HepG2 (cell line): Measurements from ENCODE around the gene BAG5. TPM values are rescaled to one million over a fixed set of nuclear protein-coding genes. Genes with fewer than 3 reads are reported as not detected.

Source experiments
- ATAC-seq: fragments of 200-7000 bp; cut with Tn5 transposase; 3 replicates; pipeline ENCODE4 v1.9.1; 2020; ENCODE audit warnings: mild to moderate bottlenecking, moderate library complexity
- BruUV-seq: library from RNA; stranded (reverse); fragments of 400-500 nt; replicated peaks from 2 replicates; lab custom pipeline; 2021; lab: Mats Ljungman, UMichigan
- CTCF ChIA-PET: fragments of 300-600 bp; formaldehyde crosslinking; extraction: SDS; loops from one replicate; lab custom pipeline; 2021; ENCODE audit warnings: low total read pairs, inconsistent platforms, low intra/inter-chr PET ratio; lab: Yijun Ruan, JAX
- POLR2A ChIA-PET: fragments of 350-600 bp; sonication (Branson Sonifier 250); formaldehyde crosslinking; loops from one replicate; lab custom pipeline; 2020; ENCODE audit warnings: antibody characterized with exemption, inconsistent platforms; lab: Yijun Ruan, JAX
- DNase-seq: peaks from one replicate; pipeline ENCODE4 v3.0.0-alpha.2; 2015; ENCODE audit warnings: low spot score
- FAIRE-seq: peaks from 3 replicates; lab custom pipeline; 2011; peaks lifted over from hg19 to GRCh38; lab: Jason Lieb, UNC
- H2AFZ ChIP-seq: one replicate; pipeline ENCODE4 v1.6.1; 2011; ENCODE audit warnings: low read length, inconsistent platforms
- H3K27ac ChIP-seq: fragments of 300-600 bp; 3 replicates; pipeline ENCODE4 v1.8.0; 2011; ENCODE audit warnings: mixed run types, mild to moderate bottlenecking, mixed read lengths, low read length, inconsistent platforms; ENCODE audit not compliant: insufficient read depth; ENCODE audit errors: extremely low read length
- H3K27me3 ChIP-seq, 2 experiments: fragments of 200-600 bp in 1 of 2; 2 replicates in 1 of 2; 3 replicates in 1 of 2; pipeline versions ENCODE4 v1.6.0 to v1.8.0; 2011; ENCODE audit warnings: low read length in 2 of 2, mild to moderate bottlenecking in 2 of 2, moderate library complexity in 2 of 2, inconsistent platforms in 1 of 2; ENCODE audit not compliant: insufficient read depth in 2 of 2, control insufficient read depth in 1 of 2
- H3K36me3 ChIP-seq, 2 experiments: fragments of 200-600 bp in 1 of 2; replicated peaks in 1 of 2; 2 replicates in 1 of 2; 3 replicates in 1 of 2; pipeline versions ENCODE4 v1.5.1 to v1.8.0; 2011; ENCODE audit warnings: low read length in 2 of 2, inconsistent platforms in 1 of 2; ENCODE audit not compliant: insufficient read depth in 2 of 2, control insufficient read depth in 1 of 2
- H3K4me1 ChIP-seq: 2 replicates; pipeline ENCODE4 v1.5.1; 2012; ENCODE audit warnings: low read length, inconsistent platforms; ENCODE audit not compliant: insufficient read depth
- H3K4me2 ChIP-seq: 2 replicates; pipeline ENCODE4 v1.6.0; 2011; ENCODE audit warnings: low read depth, low read length, inconsistent platforms
- H3K4me3 ChIP-seq, 3 experiments: fragments of 200-600 bp in 1 of 3; sonication (generic), shearing (Covaris generic) in 1 of 3; replicated peaks in 1 of 3; 2 replicates each; pipeline ENCODE4 v1.5.1; 2011 to 2016; ENCODE audit warnings: low read length in 3 of 3, inconsistent platforms in 2 of 3, low read depth in 2 of 3, mild to moderate bottlenecking in 2 of 3, control low read depth in 1 of 3, mixed read lengths in 1 of 3; ENCODE audit not compliant: insufficient read depth in 1 of 3
- H3K79me2 ChIP-seq: one replicate; pipeline ENCODE4 v1.6.1; 2011; ENCODE audit warnings: low read length, inconsistent platforms; ENCODE audit not compliant: insufficient read depth
- H3K9ac ChIP-seq: 2 replicates; pipeline ENCODE4 v1.6.0; 2011; ENCODE audit warnings: mild to moderate bottlenecking, low read depth, low read length, inconsistent platforms; ENCODE audit not compliant: insufficient read depth
- H3K9me3 ChIP-seq: 2 replicates; pipeline ENCODE4 v1.5.1; 2012; ENCODE audit warnings: mild to moderate bottlenecking, low read length
- H4K20me1 ChIP-seq: 2 replicates; pipeline ENCODE4 v1.6.0; 2011; ENCODE audit warnings: inconsistent platforms, mild to moderate bottlenecking, low read length, moderate library complexity; ENCODE audit not compliant: insufficient read depth
- BATF2 ChIP-seq: sonication (generic); formaldehyde crosslinking; IDR thresholded peaks from 2 replicates; pipeline ENCODE4 v1.8.0; 2022; ENCODE audit warnings: mild to moderate bottlenecking, missing genetic modification reagents, moderate library complexity
- CENPX ChIP-seq: sonication (generic); formaldehyde crosslinking; IDR thresholded peaks from 2 replicates; pipeline ENCODE4 v1.9.0; 2021; ENCODE audit warnings: mild to moderate bottlenecking, missing genetic modification reagents, moderate library complexity
- DZIP1 ChIP-seq: sonication (generic); formaldehyde crosslinking; IDR thresholded peaks from 2 replicates; pipeline ENCODE4 v1.5.0; 2020; ENCODE audit warnings: mild to moderate bottlenecking, missing genetic modification reagents
- ISL2 ChIP-seq: sonication (generic); formaldehyde crosslinking; IDR thresholded peaks from 2 replicates; pipeline ENCODE4 v1.5.0; 2020; ENCODE audit warnings: missing genetic modification reagents
- KLF6 ChIP-seq: IDR thresholded peaks from 2 replicates; pipeline ENCODE4 v1.8.0; 2016; ENCODE audit warnings: missing biosample characterization, missing genetic modification reagents
- MLXIP ChIP-seq: sonication (generic); formaldehyde crosslinking; IDR thresholded peaks from 2 replicates; pipeline ENCODE4 v1.9.0; 2021; ENCODE audit warnings: missing genetic modification reagents, borderline replicate concordance
- SOX5 ChIP-seq: IDR thresholded peaks from 2 replicates; pipeline ENCODE4 v1.6.1; 2016; ENCODE audit warnings: borderline replicate concordance
- TBX2 ChIP-seq: sonication (generic); formaldehyde crosslinking; IDR thresholded peaks from 2 replicates; pipeline ENCODE4 v1.5.0; 2020; ENCODE audit warnings: missing genetic modification reagents, mild to moderate bottlenecking, borderline replicate concordance
- TCF7 ChIP-seq: sonication (generic); IDR thresholded peaks from 2 replicates; pipeline ENCODE4 v1.6.1; 2016; ENCODE audit warnings: antibody characterized with exemption, low read depth
- ZNF460 ChIP-seq: sonication (generic); formaldehyde crosslinking; IDR thresholded peaks from 2 replicates; pipeline ENCODE4 v1.5.1; 2020; ENCODE audit warnings: missing genetic modification reagents, mild to moderate bottlenecking, borderline replicate concordance
- ZNF546 ChIP-seq: sonication (generic); formaldehyde crosslinking; conservative IDR thresholded peaks from 2 replicates; pipeline ENCODE4 v1.8.1; 2023; ENCODE audit warnings: mild to moderate bottlenecking, missing genetic modification reagents
- ZNF772 ChIP-seq: sonication (generic); formaldehyde crosslinking; IDR thresholded peaks from 2 replicates; pipeline ENCODE4 v1.5.0; 2020; ENCODE audit warnings: mild to moderate bottlenecking, missing genetic modification reagents
- ZSCAN30 ChIP-seq: sonication (generic); formaldehyde crosslinking; IDR thresholded peaks from 2 replicates; pipeline ENCODE4 v1.5.0; 2020; ENCODE audit warnings: mild to moderate bottlenecking, missing genetic modification reagents
- WGBS: methylation state at CpG from one replicate; pipeline ENCODE4 v1.1.6; 2017; ENCODE audit warnings: low lambda C conversion rate; 5-methylcytosine and 5-hydroxymethylcytosine counted together
- in situ Hi-C: cut with HindIII; loops from 2 replicates; pipeline ENCODE4 v1.10.0; 2017; ENCODE audit warnings: low pct_unique_long_range_greater_than_20kb; ENCODE audit not compliant: extremely low pct_ligation_motif_present
- intact Hi-C: fragments of 100-400 bp; cut with micrococcal nuclease; formaldehyde crosslinking; loops from one replicate; pipeline ENCODE4 v1.10.0; 2022; ENCODE audit not compliant: unreplicated experiment
- polyA plus RNA-seq, 8 experiments: library from polyadenylated mRNA; depleted of rRNA in 3 of 8; stranded (reverse) in 7 of 8; unstranded in 1 of 8; fragments of >200 nt; fragmentation: Illumina TruSeq in 4 of 8; extraction: Trizol in 4 of 8; gene quantifications; 2 replicates each; pipeline versions ENCODE4 v1.2.1 to v1.2.3, GENCODE V29; 2011 to 2016; ENCODE audit warnings: low read depth in 4 of 8, missing spikeins in 1 of 8, mixed read lengths in 1 of 8; ENCODE audit not compliant: insufficient read depth in 1 of 8
- total RNA-seq, 5 experiments: library from RNA; depleted of rRNA; stranded (reverse); fragments of >200 nt; fragmentation: Illumina TruSeq; extraction: Trizol; gene quantifications; 2 replicates each; pipeline ENCODE4 v1.2.3, GENCODE V29; 2016; ENCODE audit warnings: low read depth in 1 of 5

Gene BAG5
- total and polyA plus RNA-seq, 2 of the 13 experiments (the other 11 are each of a cell fraction or from before 2014, with no cell fraction given), result 3.5 to 21.0 TPM

- CTCF ChIA-PET, result no interaction called here
- peaks cover 41% of the 10 kb centered on the region for H3K79me2 ChIP-seq
- in situ Hi-C loops, result no loop called here
- no peaks in the 10 kb centered on the region for H3K9me3 ChIP-seq
- H3K4me2 ChIP-seq, result no peak overlapping the region
- DNase-seq, result no peak
- no TSS peak for BruUV-seq
- FAIRE-seq, result no peak
- no peak overlapping the region for H2AFZ ChIP-seq
- POLR2A ChIA-PET, result no interaction called here
- H3K4me1 ChIP-seq, result peaks cover 12% of the 10 kb centered on the region
- H3K9ac ChIP-seq, result no peak overlapping the region
- no peaks in the 10 kb centered on the region for H4K20me1 ChIP-seq
- no peak for TF ChIP-seq ZNF460 (CRISPR knock-in tag)
- TF ChIP-seq CENPX (CRISPR knock-in tag), result no peak
- TF ChIP-seq MLXIP (CRISPR knock-in tag), result no peak
- no peak for TF ChIP-seq SOX5 (CRISPR knock-in tag)
- no peak for TF ChIP-seq ZSCAN30 (CRISPR knock-in tag)
- TF ChIP-seq ISL2 (CRISPR knock-in tag), result no peak
- no peak for TF ChIP-seq TBX2 (CRISPR knock-in tag)
- TF ChIP-seq DZIP1 (CRISPR knock-in tag), result no peak
- no peak for TF ChIP-seq BATF2
- no peak for TF ChIP-seq TCF7
- no peak for TF ChIP-seq ZNF546
- TF ChIP-seq KLF6 (CRISPR knock-in tag), result no peak
- no peak for TF ChIP-seq ZNF772 (CRISPR knock-in tag)
- no peak overlapping the region for H3K4me3 ChIP-seq
- WGBS, result 93% methylated on average over 6 of the region's 8 CpGs
- no peak for ATAC-seq
- intact Hi-C loops, result no loop called here
- peaks cover 2 to 21% of the 10 kb centered on the region in 2 experiments; a peak in 4 of 5 replicates for H3K36me3 ChIP-seq
- H3K27me3 ChIP-seq, result no peaks in the 10 kb centered on the region
- no peak overlapping the region for H3K27ac ChIP-seq
These were observed 6.5 kb upstream of the BAG5 start for GRCh38 chr14:103568952-103569351.
